AG08395 (cell line): Measurements from ENCODE around the gene TMPRSS11F.
A peak's percentile ranks its signal among the peaks of the same experiment; 100 is the strongest.
"Not testable (repeated sequence)": the region's sequence is repeated elsewhere in the genome, so short reads cannot be mapped to it uniquely, and the experiment has no call there.

ENCODE experiments used
- DNase-seq: peaks from one replicate; pipeline ENCODE4 v3.0.0; 2012; ENCODE audit warnings: mixed read lengths, low spot score

TMPRSS11F gene

GRCh38 chr4:68129793-68130192, at the start of gene TMPRSS11F:
TSS of gene TMPRSS11F (minus strand) at chr4:68129869. CDS start at chr4:68129820, 49 bp downstream.
- DNase-seq: no peak

DNA sequence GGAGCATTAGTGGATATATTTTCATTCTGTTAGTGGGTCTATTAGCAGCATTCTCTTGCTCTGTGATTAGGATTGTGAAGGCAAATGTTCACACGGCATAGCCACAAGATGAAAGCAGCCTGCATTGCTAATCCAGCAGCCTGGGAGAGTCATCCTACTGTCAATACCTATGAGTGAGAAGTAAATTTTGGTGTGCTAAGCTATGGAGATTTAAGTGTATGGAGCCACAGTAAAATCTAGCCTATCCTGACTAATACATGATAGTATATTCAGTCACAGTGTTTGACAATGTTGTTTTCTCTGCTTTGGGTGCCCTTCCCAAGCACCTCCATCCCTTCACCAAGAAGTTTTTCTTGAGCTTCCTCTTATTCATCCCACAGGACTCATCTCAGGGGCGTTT, 47.2 kb upstream of the TMPRSS11F start:
- DNase-seq: no peak

GRCh38 chr4:68176500-68176899, 46.8 kb upstream of the TMPRSS11F start:
- no peak for DNase-seq

DNA sequence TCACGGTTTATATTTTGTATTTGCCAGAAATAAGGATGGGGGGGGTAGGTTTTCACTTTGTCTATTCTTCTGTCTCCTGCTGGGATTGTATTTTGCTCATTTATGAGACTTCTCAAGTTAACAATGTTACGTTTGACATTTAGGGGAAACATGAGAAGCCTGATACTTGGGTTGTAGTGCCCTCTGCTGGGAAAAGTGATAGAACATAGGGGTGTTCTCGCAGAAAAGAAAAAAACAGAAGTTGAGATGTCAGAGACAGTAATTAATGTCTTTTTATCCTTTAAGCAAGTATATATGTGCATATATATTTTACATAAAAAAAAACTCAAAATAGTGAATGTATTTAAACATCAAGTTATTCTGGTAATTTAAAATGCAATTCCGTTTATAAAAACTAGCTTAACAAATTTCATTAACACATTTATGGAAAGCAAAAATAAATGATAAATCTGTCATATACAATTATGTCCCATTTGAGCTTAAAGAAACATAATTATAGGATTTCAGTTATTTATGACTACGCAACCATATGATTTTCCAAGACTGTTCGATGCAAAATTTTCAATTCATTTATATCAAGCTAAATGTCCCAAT, 46.0 kb upstream of the TMPRSS11F start:
- DNase-seq: peak; percentile 54

- DNase-seq: not testable (repeated sequence)
Observed at GRCh38 chr4:68174389-68174788, 44.7 kb upstream of the TMPRSS11F start.

GRCh38 chr4:68172147-68172546, 42.5 kb upstream of the TMPRSS11F start:
- not testable (repeated sequence) for DNase-seq

DNA sequence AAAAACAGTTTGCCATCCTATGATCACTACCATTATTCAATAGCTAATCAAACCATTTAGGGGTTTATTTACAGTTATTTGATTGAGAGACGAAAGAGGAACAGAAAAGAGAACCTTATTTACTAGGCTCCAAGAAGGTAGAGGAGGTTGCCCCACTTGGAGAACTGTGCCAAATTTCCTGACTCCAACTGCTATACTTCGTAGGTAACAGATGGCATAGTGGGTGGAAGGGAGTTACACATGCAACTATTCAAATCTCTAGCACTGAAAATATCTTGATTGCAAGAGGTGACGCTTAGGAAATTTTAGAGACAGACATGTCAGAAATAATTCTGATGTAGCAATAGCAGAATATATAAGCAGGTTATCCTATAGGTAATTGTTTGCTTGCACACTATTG, 38.0 kb upstream of the TMPRSS11F start:
- DNase-seq: no peak

DNA sequence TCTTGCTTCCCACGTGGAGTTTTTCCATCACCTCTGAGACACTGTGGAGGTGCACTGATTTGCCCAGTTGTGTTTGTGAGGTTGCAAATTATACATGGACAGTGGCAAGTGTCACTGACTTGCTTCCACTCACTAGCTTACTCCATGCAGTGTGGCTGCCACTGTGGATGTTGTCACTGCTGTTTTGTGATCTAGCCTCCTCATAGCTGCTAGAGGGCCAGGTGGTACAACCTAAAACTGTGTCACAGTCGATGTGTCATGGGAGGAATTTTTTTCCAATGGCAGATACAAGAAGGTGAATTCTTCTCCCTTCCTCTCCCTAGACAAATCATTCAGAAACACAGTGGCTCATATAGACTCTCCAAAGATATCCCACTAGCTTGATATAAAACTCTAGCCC, 37.5 kb upstream of the TMPRSS11F start:
- no peak for DNase-seq

DNA sequence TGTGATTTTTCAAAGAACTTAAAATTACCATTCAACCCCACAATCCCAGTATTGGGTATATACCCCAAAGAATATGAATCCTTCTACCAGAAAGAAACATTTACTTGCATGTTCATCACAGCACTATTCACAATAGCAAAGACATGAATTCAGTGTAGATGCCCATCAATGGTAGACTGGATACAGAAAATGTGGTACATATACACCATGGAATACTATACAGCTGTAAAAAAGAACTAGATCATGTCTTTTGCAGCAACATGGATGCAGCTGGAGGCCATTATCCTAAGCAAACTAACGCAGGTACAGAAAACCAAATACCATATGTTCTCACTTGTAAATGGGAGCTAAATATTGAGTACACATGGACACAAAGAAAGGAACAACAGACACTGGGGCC, 34.1 kb upstream of the TMPRSS11F start:
- DNase-seq: no peak

GRCh38 chr4:68162196-68162595, 32.5 kb upstream of the TMPRSS11F start:
- no peak for DNase-seq

- DNase-seq: no peak
Observed at GRCh38 chr4:68152411-68152810, 22.7 kb upstream of the TMPRSS11F start.

DNA sequence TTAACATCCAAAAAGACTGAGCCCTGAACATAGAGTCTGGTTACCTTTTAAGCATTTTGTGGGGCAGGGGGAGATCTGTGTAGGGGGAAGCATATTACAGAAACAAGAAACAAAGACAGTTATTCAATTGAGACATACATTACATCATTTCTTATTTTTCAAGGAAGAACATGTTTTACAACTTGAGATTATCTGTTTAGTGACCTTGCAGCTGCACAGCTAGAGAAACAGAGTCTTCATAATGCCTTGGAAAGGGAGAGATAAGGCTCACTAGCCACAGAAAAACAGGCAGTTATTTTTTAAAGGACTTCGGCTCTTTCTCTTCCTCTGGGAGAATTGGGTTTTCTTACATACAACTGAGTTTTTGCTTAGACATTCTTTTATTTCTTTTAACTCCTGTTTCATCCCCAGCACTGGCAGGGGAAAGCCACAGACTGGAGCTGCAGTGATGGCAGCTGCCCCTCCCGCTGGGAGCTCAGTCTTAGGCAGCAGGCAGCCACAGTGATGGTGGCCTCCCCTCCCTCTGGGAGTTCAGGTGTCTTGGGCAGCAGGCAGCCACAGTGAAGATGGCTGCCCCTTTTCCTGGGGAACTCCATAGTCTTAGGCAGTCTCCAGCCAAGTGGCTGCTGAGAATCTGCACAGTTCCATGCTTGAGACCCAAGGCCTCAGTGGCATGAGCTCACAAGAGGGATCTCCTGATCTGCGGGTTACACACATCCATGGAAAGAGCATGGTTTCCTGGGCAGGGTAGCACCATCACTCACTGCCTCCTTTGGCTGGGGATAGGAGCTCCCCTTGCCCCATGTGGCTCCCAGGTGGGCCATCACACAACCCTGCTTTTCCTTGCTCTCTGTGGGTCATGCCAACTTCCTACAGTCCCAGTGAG, 19.4 kb upstream of the TMPRSS11F start:
- no peak for DNase-seq

DNA sequence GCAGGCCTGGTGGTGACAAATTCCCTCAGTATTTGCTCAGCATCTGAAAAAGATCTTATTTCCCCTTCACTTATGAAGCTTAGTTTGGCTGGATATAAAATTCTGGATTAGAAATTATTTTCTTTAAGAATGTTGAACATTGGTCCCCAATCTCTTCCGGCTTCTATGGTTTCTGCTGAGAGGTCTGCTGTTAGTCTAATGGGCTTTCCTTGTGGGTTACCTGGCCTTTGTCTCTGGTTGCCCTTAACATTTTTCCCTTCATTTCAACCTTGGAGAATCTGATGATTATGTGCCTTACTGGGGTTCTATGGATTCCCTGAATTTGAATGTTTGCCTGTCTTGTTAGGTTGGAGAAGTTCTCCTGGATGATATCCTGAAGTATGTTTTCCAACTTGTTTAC, 17.4 kb upstream of the TMPRSS11F start:
- no peak for DNase-seq

GRCh38 chr4:68145261-68145660, 15.6 kb upstream of the TMPRSS11F start:
- no peak for DNase-seq

DNA sequence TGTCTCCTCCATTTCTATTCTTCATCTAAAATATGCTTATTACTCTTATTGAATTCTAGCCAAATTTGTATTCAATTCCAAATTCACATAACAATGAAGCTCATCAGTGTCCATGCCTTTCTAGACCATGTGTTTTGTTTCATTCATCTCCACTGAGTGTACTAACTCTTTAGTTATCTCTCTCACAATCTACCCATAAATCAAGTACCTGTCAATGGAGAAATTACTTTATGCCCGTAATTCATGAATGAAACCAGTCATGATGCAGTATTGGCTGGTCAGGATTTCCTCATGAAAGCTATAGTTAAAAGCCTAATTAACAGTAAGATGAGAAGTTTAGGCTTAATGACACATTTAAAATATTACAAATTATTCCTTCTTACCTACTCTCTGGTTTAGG, 12.2 kb upstream of the TMPRSS11F start:
- DNase-seq: no peak

DNA sequence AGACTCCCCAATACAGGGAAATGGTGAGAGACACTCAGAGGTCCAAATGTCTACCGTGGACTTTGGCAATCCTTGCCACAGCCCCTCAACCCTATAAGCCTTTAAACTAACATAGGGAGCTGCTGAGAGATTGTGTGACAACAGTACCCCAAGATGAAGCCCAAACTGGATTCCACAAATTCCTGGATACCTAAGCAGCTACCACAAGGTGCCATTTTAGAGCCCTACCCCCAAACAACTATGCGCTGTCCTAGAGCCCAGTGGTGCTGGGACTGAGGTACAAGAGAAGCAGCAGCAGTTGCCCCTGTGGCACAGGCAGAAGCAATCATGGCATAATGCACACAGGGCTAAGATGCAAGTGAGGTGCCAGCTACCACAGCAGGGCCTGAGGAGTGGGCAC, 2.7 kb upstream of the TMPRSS11F start:
- DNase-seq: no peak

DNA sequence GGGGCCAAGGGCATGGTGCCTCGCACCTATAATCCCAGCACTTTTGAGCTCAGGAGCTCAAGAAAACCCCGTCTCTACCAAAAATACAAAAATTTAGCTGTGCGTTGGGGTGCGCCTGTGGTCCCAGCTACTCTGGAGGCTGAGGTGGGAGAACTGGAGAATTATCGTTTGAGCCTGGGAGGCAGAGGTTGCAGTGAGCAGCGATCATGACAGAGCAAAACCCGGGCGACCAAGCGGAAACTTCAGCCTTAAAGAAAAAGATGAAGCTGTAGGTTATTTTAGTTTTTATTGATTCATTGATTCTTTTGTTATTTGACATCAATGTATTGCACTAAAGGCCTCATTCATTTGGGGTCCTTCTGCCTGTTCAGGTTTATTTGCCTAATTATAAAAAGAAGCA, 5.4 kb downstream of the TMPRSS11F start:
- no peak for DNase-seq

DNA sequence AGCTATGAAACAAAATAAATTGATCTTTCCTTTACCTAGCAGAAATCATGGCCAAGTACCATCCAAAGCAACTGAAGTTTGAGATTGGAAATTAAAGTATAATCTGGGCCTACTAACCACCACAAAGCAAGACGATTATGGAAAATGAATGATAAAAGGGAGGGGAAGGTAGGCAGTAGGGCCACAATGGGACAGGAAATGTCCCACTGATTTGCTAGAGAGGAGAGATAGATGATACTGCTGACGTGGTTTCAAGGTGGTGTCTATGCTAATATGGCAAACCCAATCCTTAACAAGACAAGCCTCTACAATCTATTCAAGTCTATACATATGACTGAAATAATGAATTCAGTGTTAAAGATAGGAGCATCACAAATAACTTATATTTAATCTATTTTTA, 6.1 kb downstream of the TMPRSS11F start:
- DNase-seq: no peak

GRCh38 chr4:68119921-68120320, 9.7 kb downstream of the TMPRSS11F start:
- DNase-seq: no peak

DNA sequence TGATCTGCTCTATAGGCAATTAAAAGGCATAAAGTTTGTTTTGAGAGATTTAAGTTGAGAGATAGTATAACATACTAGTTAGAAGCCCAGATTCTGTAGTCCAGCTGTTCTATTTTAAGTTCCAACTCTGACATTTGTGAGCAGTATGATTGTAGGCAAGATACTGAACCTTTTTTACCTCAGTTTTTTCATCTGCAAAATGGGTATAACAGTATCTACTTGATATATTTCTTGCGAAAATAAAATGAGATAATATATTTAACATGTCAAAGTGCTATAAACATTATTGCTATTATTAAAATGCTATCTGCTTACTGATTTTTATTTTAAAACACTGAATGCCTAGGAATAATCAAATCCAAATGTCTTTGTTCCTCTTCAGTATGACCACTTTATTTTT, 19.2 kb downstream of the TMPRSS11F start:
- DNase-seq: no peak

GRCh38 chr4:68109868-68110267, 19.8 kb downstream of the TMPRSS11F start:
- no peak for DNase-seq

DNA sequence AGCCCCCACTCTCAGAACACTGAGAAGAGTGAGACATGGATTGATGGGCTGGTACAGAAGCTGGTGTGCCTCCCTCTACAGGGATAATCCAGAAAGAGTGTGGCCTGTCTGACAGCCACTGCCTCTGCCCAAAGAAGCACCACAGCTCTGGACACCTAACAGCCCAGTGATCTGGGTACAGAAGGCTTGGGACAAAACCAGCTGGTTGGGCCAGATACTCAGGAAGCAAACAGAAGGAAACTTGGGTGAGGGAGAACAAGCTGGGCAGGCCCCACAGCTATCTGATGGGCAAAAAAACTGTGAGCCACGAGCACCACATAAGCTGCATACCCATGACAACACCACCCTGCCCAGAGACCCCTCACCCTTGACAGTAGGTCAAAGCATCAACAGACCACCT, 46.9 kb downstream of the TMPRSS11F start:
- DNase-seq: no peak

DNA sequence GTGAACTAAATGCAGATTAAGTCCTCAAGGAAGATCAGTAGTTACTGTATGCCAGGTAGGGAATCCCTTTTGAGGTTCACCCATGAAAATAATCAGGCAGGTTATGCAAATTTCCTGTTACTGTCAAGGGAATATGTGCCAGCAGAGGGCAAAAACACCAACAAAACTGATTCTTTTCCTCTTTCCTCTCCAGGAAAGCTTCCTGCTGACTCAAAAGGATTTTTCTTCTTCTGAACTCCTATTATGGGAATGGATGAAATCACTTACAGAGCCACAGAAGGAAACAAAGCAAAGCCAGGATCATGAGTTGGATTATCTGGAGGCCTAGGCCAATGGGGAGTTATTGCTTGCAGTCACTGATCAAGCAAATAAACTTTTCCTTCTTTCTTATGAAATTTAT, 49.7 kb downstream of the TMPRSS11F start:
- no peak for DNase-seq

GRCh38 chr4:68077737-68078136, 51.9 kb downstream of the TMPRSS11F start:
- no peak for DNase-seq
